HL-60 (cell line): Measurements from ENCODE around the gene HMGN3.

Source experiments
- DNase-seq, 2 experiments: peaks; one replicate each; pipeline ENCODE4 v3.0.0-alpha.2; 2010 to 2020; ENCODE audit warnings: low read depth in 1 of 2, low spot score in 1 of 2
- H3K27ac ChIP-seq: fragments of 250-450 bp; sonication (Bioruptor Pico); replicated peaks from 2 replicates; pipeline ENCODE4 v1.5.1; 2020; ENCODE audit warnings: mild to moderate bottlenecking, moderate library complexity
- H3K27me3 ChIP-seq: fragments of 250-450 bp; sonication (Bioruptor Pico); 2 replicates; pipeline ENCODE4 v1.5.1; 2021; ENCODE audit warnings: mild to moderate bottlenecking, moderate library complexity; ENCODE audit not compliant: insufficient read depth, poor library complexity, severe bottlenecking
- H3K4me3 ChIP-seq: replicated peaks from 2 replicates; pipeline ENCODE4 v1.5.1; 2011; ENCODE audit warnings: mild to moderate bottlenecking, control low read depth, low read length; ENCODE audit not compliant: insufficient read depth
- GABPA ChIP-seq: IDR thresholded peaks from 2 replicates; pipeline ENCODE4 v1.6.1; 2012; ENCODE audit warnings: low read depth
- POLR2AphosphoS5 ChIP-seq: IDR thresholded peaks from 2 replicates; pipeline ENCODE4 v1.6.1; 2012; ENCODE audit warnings: low read depth
- SPI1 ChIP-seq: IDR thresholded peaks from 2 replicates; pipeline ENCODE4 v1.6.1; 2012; ENCODE audit warnings: low read depth, mild to moderate bottlenecking, borderline replicate concordance
- TF ChIP-seq, protein P1 (sequence below): IDR thresholded peaks from one replicate; pipeline ENCODE4 v1.5.1; 2011; ENCODE audit warnings: low read length, control low read depth, inconsistent platforms; ENCODE audit not compliant: insufficient read depth
- TF ChIP-seq, protein P2 (sequence below): IDR thresholded peaks from 2 replicates; pipeline ENCODE4 v1.6.1; 2012; ENCODE audit warnings: low read depth; ENCODE audit not compliant: insufficient replicate concordance

The HMGN3 gene

DNA sequence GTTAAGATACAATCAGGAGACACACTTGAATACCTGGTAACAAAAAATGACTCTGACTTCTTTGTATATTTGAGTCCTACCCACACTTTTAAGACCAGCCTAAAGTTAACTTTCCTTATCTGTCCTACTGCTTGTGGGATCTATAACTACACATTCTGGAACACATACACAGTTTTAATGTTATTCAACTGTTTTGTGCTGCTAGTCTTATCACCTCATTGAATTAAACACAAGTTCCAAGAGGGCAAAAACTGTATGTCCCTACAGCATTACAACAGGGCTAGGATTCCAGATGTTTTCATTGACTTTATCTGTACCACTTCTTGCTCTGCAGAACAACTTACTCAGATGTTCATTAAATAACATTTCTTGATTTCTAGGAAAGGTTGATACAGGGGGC, 2.8 kb downstream of the HMGN3 start:
- TF ChIP-seq, protein P1, sequence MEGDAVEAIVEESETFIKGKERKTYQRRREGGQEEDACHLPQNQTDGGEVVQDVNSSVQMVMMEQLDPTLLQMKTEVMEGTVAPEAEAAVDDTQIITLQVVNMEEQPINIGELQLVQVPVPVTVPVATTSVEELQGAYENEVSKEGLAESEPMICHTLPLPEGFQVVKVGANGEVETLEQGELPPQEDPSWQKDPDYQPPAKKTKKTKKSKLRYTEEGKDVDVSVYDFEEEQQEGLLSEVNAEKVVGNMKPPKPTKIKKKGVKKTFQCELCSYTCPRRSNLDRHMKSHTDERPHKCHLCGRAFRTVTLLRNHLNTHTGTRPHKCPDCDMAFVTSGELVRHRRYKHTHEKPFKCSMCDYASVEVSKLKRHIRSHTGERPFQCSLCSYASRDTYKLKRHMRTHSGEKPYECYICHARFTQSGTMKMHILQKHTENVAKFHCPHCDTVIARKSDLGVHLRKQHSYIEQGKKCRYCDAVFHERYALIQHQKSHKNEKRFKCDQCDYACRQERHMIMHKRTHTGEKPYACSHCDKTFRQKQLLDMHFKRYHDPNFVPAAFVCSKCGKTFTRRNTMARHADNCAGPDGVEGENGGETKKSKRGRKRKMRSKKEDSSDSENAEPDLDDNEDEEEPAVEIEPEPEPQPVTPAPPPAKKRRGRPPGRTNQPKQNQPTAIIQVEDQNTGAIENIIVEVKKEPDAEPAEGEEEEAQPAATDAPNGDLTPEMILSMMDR = no peak
- TF ChIP-seq GABPA (no peak), SPI1 (no peak), POLR2AphosphoS5 (no peak)
- TF ChIP-seq, protein P2, sequence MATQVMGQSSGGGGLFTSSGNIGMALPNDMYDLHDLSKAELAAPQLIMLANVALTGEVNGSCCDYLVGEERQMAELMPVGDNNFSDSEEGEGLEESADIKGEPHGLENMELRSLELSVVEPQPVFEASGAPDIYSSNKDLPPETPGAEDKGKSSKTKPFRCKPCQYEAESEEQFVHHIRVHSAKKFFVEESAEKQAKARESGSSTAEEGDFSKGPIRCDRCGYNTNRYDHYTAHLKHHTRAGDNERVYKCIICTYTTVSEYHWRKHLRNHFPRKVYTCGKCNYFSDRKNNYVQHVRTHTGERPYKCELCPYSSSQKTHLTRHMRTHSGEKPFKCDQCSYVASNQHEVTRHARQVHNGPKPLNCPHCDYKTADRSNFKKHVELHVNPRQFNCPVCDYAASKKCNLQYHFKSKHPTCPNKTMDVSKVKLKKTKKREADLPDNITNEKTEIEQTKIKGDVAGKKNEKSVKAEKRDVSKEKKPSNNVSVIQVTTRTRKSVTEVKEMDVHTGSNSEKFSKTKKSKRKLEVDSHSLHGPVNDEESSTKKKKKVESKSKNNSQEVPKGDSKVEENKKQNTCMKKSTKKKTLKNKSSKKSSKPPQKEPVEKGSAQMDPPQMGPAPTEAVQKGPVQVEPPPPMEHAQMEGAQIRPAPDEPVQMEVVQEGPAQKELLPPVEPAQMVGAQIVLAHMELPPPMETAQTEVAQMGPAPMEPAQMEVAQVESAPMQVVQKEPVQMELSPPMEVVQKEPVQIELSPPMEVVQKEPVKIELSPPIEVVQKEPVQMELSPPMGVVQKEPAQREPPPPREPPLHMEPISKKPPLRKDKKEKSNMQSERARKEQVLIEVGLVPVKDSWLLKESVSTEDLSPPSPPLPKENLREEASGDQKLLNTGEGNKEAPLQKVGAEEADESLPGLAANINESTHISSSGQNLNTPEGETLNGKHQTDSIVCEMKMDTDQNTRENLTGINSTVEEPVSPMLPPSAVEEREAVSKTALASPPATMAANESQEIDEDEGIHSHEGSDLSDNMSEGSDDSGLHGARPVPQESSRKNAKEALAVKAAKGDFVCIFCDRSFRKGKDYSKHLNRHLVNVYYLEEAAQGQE = no peak
- H3K27ac ChIP-seq = no peak overlapping the region
- DNase-seq = no peak
- no peak overlapping the region for H3K4me3 ChIP-seq
- H3K27me3 ChIP-seq = no peaks in the 10 kb centered on the region

DNA sequence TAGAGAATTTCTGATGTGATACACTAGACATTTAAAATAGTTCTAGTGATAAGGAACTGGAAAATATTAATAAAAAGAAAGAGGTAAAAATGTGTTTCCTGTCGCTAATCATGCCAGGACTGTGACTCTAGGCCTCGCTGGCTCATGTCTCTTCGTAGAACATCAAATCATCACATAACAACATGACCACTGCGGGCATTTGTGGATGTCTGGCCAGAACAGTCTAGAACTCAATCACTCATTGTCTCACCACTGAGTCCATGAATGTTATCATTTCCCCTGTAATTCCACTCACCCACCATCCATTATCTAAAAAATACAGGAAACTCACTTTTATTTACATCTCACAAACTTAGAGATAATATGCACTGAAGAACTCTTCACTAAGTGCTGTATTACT, 3.4 kb downstream of the HMGN3 start:
- DNase-seq = no peak
- Histone ChIP-seq H3K27me3 (no peaks in the 10 kb centered on the region), H3K4me3 (no peak overlapping the region), H3K27ac (no peak overlapping the region)
- no peak for TF ChIP-seq GABPA
- TF ChIP-seq, protein P2 = no peak
- TF ChIP-seq, protein P1 = no peak
- TF ChIP-seq SPI1 = no peak
- TF ChIP-seq POLR2AphosphoS5 = no peak

DNA sequence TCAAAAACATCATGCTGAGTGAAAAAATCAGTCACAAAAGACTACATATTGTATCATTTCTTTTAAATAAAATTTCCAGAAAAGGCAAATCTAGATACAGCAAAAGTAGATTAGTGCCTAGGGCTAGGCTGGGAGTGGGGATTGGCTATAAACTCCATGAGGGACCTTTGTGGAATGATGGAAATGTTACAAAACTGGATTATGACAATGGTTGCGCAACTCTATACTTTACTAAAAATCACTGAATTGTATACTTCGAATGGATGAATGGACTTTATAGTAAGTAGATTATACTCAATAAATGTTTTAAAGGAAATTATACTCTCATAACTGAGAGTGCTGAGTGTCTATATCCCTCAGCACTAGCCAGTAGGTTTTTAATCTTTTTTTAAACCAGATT, 4.3 kb downstream of the HMGN3 start:
- H3K4me3 ChIP-seq = no peak overlapping the region
- no peaks in the 10 kb centered on the region for H3K27me3 ChIP-seq
- H3K27ac ChIP-seq = no peak overlapping the region
- no peak for DNase-seq
- TF ChIP-seq POLR2AphosphoS5 (no peak), GABPA (no peak), SPI1 (no peak)
- TF ChIP-seq, protein P2 = no peak
- TF ChIP-seq, protein P1 = no peak
